ENCODE results near the gene GRM2.
"Not testable (repeated sequence)": the region's sequence is repeated elsewhere in the genome, so short reads cannot be mapped to it uniquely, and the experiment has no call there.

The GRM2 gene

GRCh38 chr3:51729042-51729633, 22.3 kb downstream of the GRM2 start:
- DNase-seq, result no peak

- no peak for DNase-seq
These were observed 27.1 kb downstream of the GRM2 start for GRCh38 chr3:51733859-51734571.

- no peak for DNase-seq
These were observed 27.7 kb downstream of the GRM2 start for GRCh38 chr3:51734572-51734907.

GRCh38 chr3:51735039-51735438, 28.2 kb downstream of the GRM2 start:
- no peak for DNase-seq

GRCh38 chr3:51735950-51736349, 29.1 kb downstream of the GRM2 start:
- no peak for DNase-seq

GRCh38 chr3:51739110-51739509, 32.2 kb downstream of the GRM2 start:
- no peak for DNase-seq

- not testable (repeated sequence) for DNase-seq
These were observed 35.5 kb downstream of the GRM2 start for GRCh38 chr3:51742320-51742719.

- DNase-seq, result not testable (repeated sequence)
These were observed 36.1 kb downstream of the GRM2 start for GRCh38 chr3:51742978-51743377.

- no peak for DNase-seq
These were observed 41.0 kb downstream of the GRM2 start for GRCh38 chr3:51747840-51748239.

- no peak for DNase-seq
These were observed 41.5 kb downstream of the GRM2 start for GRCh38 chr3:51748327-51748726.

- no peak for DNase-seq
These were observed 44.0 kb downstream of the GRM2 start for GRCh38 chr3:51750878-51751277.

GRCh38 chr3:51751287-51751686, 44.4 kb downstream of the GRM2 start:
- no peak for DNase-seq

- not testable (repeated sequence) for DNase-seq
These were observed 47.2 kb downstream of the GRM2 start for GRCh38 chr3:51753763-51754750.

- DNase-seq, result no peak
These were observed 52.3 kb downstream of the GRM2 start for GRCh38 chr3:51759203-51759602.

Data from stimulated activated CD4-positive, alpha-beta T cell treated with anti-CD3 and anti-CD28 coated beads, Interleukin-4, amount 100 ng/mL, for 1 hour (primary cell).